Fibroblast of pulmonary artery (primary cell): ENCODE measurements around the gene RANBP10.
A peak's percentile ranks its signal among the peaks of the same experiment; 100 is the strongest.

Source experiments
- DNase-seq: peaks from one replicate; pipeline ENCODE4 v3.0.0-alpha.2; 2010; ENCODE audit warnings: low read depth
- H3K4me3 ChIP-seq: replicated peaks from 2 replicates; pipeline ENCODE4 v1.5.1; 2011; ENCODE audit warnings: low read depth, mild to moderate bottlenecking, control low read depth, low read length, moderate library complexity
- CTCF ChIP-seq: IDR thresholded peaks from 2 replicates; pipeline ENCODE4 v1.5.1; 2011; ENCODE audit warnings: mild to moderate bottlenecking, control low read depth, low read length, inconsistent platforms; ENCODE audit errors: missing control alignments

RANBP10 gene

GRCh38 chr16:67806428-67807147, at the start of gene RANBP10, which contains the start of gene TSNAXIP1:
Gene RANBP10 (minus strand): TSS chr16:67806560. CDS start chr16:67806536, 24 bp downstream.
Gene TSNAXIP1 (plus strand): TSS chr16:67806889. CDS start chr16:67807150, 261 bp downstream.
- peak within 1 kb of the TSS; percentile 96 for H3K4me3 ChIP-seq
- peak; percentile 99 for DNase-seq
- no peak for TF ChIP-seq CTCF

DNA sequence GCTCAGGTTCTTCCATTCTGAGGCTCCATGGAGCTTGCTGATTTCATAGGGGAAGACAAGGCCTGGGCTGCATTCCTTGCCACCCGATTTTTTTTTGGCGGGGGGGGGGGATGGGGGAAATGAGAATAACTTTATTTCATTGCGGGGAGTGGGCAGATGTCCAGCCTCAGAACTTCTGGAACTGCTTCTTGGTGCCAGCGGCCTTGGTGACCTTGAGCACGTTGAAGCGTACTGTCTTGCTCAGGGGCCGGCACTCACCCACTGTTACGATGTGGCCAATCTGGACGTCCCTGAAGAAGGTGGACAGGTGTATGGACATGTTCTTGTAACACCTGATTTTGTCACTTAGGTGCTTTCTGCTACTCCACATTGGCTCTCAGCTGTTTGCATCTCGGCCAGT, 49.4 kb upstream of the RANBP10 start:
- TF ChIP-seq CTCF: no peak
- no peak overlapping the region for H3K4me3 ChIP-seq
- no peak for DNase-seq

DNA sequence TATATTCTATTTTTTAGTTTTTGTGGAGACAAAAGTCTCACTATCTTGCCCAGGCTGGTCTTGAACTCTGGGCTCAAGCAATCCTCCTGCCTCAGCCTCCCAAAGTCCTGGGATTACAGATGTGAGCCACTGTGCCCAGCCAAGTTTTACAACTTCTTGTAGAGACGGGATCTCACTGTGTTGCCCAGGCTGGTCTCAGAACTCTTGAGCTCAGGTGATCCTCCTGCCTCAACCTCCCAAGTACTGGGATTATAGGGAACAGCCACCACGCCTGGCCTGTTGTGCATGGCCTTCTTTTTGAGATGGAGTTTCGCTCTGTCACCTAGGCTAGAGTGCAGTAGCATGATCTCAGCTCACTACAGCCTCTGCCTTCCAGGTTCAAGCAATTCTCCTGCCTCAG, 47.3 kb upstream of the RANBP10 start:
- no peak for TF ChIP-seq CTCF
- no peak overlapping the region for H3K4me3 ChIP-seq
- DNase-seq: no peak

DNA sequence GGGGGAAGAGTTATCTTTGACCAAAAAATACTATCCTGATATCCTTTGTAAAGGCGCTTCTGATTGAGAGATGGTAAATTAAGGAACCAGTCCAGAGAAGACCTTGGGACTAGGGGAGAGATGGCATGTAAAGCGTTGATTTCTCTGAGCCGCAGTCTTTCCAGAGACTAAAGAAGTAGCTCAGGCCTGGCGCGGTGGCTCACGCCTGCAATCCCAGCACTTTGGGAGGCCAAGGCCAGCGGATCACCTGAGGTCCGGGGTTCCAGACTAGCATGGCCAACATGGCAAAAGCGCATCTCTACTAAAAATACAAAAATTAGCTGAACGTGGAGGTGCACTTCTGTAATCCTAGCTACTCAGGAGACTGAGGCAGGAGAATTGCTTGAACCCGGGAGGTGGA, 41.8 kb upstream of the RANBP10 start:
- H3K4me3 ChIP-seq: peak overlapping the region; percentile 92
- TF ChIP-seq CTCF: no peak
- no peak for DNase-seq

- no peak for TF ChIP-seq CTCF
- peak; percentile 57 for DNase-seq
- H3K4me3 ChIP-seq: peak within 1 kb of the TSS; percentile 92
These were observed 40.9 kb upstream of the RANBP10 start, which contains the start of gene CENPT for GRCh38 chr16:67847064-67847861. Gene CENPT (minus strand): TSS chr16:67847693. CDS start chr16:67833859, 13,834 bp downstream.

- TF ChIP-seq CTCF: no peak
- peak; percentile 93 for DNase-seq
- H3K4me3 ChIP-seq: peak within 1 kb of the TSS; percentile 92
These were observed 40.1 kb upstream of the RANBP10 start, which contains the start of gene NUTF2 for GRCh38 chr16:67846320-67847063. Gene NUTF2 (plus strand): TSS chr16:67846933. CDS start chr16:67865131, 18,198 bp downstream.
